Measurements from ENCODE around the gene HPCA.

GRCh38 chr1:32933742-32934322 is 47.5 kb downstream of the HPCA start:
- TF ChIP-seq CTCF (IDR thresholded peaks at IDR 0.05) (peak; percentile 53; the same call in 1 of the 2 replicates), SIN3A (IDR thresholded peaks at IDR 0.05; ENCODE audit: borderline replicate concordance, insufficient read depth, low read depth, low read length) (no peak), POLR2AphosphoS5 (IDR thresholded peaks at IDR 0.05; ENCODE audit: low read depth, low read length) (no peak), REST (IDR thresholded peaks at IDR 0.05; ENCODE audit: insufficient read depth in 1 of 2, low read depth in 2 of 2, low read length in 1 of 2) (no peak)
